Ascending aorta (tissue), 2 donors: ENCODE data around the gene ABL1. TPM values are rescaled to one million over a fixed set of nuclear protein-coding genes. Genes with fewer than 3 reads are reported as not detected.

ENCODE experiments used
- DNase-seq, 2 donors: peaks; one replicate each; pipeline ENCODE4 v3.0.0-alpha.2; 2019; ENCODE audit warnings: low spot score in 2 of 2
- H3K27ac ChIP-seq, 2 donors: fragments of 200-600 bp; sonication (generic); one replicate each; pipeline ENCODE4 v1.5.1; 2016 to 2017; ENCODE audit warnings: mild to moderate bottlenecking in 1 of 2
- H3K27me3 ChIP-seq: fragments of 200-600 bp; sonication (generic); one replicate; pipeline ENCODE4 v1.5.1; 2017
- H3K36me3 ChIP-seq, 2 donors: fragments of 200-600 bp; sonication (generic); one replicate each; pipeline ENCODE4 v1.5.1; 2016
- H3K4me1 ChIP-seq, 2 donors: fragments of 200-600 bp; sonication (generic); one replicate each; pipeline ENCODE4 v1.5.1; 2016 to 2017; ENCODE audit warnings: mild to moderate bottlenecking in 1 of 2
- H3K4me3 ChIP-seq, 2 donors: fragments of 200-600 bp; sonication (generic); one replicate each; pipeline ENCODE4 v1.5.1; 2016 to 2017; ENCODE audit warnings: mild to moderate bottlenecking in 1 of 2
- H3K9me3 ChIP-seq, 2 donors: fragments of 200-600 bp; sonication (generic); one replicate each; pipeline ENCODE4 v1.5.1; 2016
- intact Hi-C: fragments of 100-400 bp; cut with DNase I; formaldehyde crosslinking; loops from one replicate; pipeline ENCODE4 v1.15.1; 2023
- total RNA-seq: library from RNA; depleted of rRNA; stranded (reverse); fragments of >200 nt; gene quantifications from one replicate; pipeline ENCODE4 v1.1.0, GENCODE V29; 2016
- TF ChIP-seq, protein P1 (sequence below), 3 experiments: fragments of 200-600 bp in 2 of 3; fragments of 450-650 bp in 1 of 3; sonication (generic) in 2 of 3; IDR thresholded peaks; one replicate each; pipeline ENCODE4 v1.5.1; 2016 to 2019; ENCODE audit warnings: antibody characterized with exemption in 3 of 3, mild to moderate bottlenecking in 1 of 3, moderate library complexity in 1 of 3

Gene ABL1
- total RNA-seq = 99.1 TPM

DNA sequence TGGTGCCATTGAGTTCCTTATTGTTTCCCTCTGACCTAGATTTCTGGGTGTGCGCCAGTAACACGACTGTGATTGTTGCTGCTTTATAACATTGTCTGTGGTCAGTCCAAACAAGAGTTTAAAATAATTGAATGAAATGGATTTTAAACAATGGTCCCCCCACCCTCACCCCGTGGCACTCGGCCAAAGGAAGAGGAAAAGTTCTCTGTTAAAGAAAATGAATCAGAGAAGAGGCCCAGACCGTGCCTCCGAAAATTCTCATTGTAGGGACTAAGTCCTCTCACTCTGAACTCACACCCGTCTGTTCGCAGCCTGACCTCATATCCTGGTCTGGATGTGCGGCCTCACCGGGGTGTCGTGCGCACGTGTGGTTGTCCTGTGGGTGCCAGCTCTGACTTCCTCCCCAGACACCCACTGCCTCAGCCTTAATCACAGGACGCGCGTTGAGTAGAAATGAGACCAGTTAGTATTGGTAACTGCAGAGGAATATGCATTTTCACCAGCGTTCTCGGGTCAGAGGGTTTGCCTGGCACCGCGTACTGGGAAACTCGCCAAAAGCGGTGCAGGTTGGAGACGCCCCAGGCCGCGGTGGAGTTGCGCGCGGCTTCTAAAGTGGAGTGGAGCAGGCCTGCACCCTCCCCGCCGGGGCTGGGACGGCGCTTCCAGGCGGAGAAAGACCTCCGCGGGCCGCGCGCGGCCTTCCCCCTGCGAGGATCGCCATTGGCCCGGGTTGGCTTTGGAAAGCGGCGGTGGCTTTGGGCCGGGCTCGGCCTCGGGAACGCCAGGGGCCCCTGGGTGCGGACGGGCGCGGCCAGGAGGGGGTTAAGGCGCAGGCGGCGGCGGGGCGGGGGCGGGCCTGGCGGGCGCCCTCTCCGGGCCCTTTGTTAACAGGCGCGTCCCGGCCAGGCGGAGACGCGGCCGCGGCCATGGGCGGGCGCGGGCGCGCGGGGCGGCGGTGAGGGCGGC is at the start of gene ABL1:
Gene ABL1 (plus strand): TSS at position 884 of the 966 bp plus-strand sequence. CDS start 193 bp downstream, outside the sequence.
- peak; percentile 62 to 92 for DNase-seq
- TF ChIP-seq, protein P1, sequence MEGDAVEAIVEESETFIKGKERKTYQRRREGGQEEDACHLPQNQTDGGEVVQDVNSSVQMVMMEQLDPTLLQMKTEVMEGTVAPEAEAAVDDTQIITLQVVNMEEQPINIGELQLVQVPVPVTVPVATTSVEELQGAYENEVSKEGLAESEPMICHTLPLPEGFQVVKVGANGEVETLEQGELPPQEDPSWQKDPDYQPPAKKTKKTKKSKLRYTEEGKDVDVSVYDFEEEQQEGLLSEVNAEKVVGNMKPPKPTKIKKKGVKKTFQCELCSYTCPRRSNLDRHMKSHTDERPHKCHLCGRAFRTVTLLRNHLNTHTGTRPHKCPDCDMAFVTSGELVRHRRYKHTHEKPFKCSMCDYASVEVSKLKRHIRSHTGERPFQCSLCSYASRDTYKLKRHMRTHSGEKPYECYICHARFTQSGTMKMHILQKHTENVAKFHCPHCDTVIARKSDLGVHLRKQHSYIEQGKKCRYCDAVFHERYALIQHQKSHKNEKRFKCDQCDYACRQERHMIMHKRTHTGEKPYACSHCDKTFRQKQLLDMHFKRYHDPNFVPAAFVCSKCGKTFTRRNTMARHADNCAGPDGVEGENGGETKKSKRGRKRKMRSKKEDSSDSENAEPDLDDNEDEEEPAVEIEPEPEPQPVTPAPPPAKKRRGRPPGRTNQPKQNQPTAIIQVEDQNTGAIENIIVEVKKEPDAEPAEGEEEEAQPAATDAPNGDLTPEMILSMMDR (IDR thresholded peaks at IDR 0.05) = no peak

DNA sequence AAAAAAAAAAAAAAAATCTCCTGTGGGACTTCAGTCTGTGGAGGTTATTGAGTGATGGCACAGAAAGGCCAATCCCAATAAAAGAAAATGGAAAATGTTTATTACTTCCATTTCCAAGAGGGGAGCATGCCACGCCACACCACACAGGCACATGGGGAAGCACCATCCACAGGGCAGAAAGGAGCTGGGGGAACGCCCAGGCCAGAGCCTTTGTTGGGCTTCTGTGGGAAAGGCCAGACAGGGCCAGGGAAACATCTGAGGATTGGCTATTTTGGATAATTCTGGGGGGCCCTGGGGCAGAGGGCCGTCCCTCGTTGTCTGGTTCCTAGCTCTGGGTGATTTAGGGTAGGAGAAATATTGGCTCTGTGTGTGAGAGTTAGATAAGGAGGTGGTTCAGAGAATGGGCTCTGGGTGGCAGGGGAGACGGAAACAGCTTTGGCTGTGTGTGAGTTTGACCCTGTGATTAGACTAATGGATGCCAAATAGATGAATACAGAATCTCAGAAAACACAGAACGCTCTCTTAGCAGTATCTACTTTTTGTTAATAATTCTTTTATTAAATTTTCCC is 49.0 kb upstream of the ABL1 start:
- intact Hi-C loops = no loop called here

More for the DNA sequence above, at the start of gene ABL1:
- intact Hi-C loops = loop anchor here (1.0 to 2.0 kb wide), 3 partner anchors 13 to 54 kb away; no protein-coding TSS in a partner anchor
- Histone ChIP-seq H3K4me1 (peaks cover 12 to 26% of the 10 kb centered on the region in 2 donors), H3K4me3 (peak within 1 kb of the TSS; percentile 77 to 96), H3K9me3 (no peaks in the 10 kb centered on the region), H3K36me3 (no peaks in the 10 kb centered on the region), H3K27me3 (no peaks in the 10 kb centered on the region), H3K27ac (peak within 1 kb of the TSS; percentile 95 to 98)

DNA sequence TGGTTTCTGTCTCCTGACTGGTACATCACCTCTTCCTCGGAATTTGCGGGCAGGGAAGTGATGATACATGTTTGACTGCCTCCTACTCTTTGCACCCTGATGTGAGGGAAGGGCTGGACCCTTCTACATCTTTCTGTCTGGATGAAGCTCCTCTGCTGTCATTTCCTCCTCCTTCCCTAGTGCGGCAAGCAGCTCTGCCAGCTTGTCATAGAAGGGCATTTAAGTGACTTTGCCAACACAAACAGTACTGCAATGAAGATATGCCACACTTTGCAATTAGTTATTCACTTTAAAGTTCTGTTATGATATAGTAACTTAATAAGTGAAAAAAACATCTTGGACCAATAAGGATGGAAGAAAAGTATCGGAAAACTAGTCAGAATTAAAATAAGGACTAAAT is 48.5 kb upstream of the ABL1 start:
- Histone ChIP-seq H3K27me3 (no peaks in the 10 kb centered on the region), H3K36me3 (no peaks in the 10 kb centered on the region), H3K4me3 (no peak overlapping the region), H3K9me3 (peaks cover 4 to 13% of the 10 kb centered on the region in 2 donors), H3K4me1 (peaks cover 0 to 33% of the 10 kb centered on the region in 2 donors), H3K27ac (peak overlapping the region; percentile 54 to 62)
- intact Hi-C loops = no loop called here
- TF ChIP-seq, protein P1 (IDR thresholded peaks at IDR 0.05) = no peak
- no peak for DNase-seq

More for the DNA sequence above, 49.0 kb upstream of the ABL1 start:
- H3K36me3 ChIP-seq = no peaks in the 10 kb centered on the region
- no peak overlapping the region for H3K4me3 ChIP-seq
- H3K27ac ChIP-seq = peak overlapping the region; percentile 54 to 62
- peaks cover 4 to 13% of the 10 kb centered on the region in 2 donors for H3K9me3 ChIP-seq
- DNase-seq = no peak
- peaks cover 0 to 34% of the 10 kb centered on the region in 2 donors for H3K4me1 ChIP-seq
- TF ChIP-seq, protein P1 (IDR thresholded peaks at IDR 0.05) = no peak
- no peaks in the 10 kb centered on the region for H3K27me3 ChIP-seq

DNA sequence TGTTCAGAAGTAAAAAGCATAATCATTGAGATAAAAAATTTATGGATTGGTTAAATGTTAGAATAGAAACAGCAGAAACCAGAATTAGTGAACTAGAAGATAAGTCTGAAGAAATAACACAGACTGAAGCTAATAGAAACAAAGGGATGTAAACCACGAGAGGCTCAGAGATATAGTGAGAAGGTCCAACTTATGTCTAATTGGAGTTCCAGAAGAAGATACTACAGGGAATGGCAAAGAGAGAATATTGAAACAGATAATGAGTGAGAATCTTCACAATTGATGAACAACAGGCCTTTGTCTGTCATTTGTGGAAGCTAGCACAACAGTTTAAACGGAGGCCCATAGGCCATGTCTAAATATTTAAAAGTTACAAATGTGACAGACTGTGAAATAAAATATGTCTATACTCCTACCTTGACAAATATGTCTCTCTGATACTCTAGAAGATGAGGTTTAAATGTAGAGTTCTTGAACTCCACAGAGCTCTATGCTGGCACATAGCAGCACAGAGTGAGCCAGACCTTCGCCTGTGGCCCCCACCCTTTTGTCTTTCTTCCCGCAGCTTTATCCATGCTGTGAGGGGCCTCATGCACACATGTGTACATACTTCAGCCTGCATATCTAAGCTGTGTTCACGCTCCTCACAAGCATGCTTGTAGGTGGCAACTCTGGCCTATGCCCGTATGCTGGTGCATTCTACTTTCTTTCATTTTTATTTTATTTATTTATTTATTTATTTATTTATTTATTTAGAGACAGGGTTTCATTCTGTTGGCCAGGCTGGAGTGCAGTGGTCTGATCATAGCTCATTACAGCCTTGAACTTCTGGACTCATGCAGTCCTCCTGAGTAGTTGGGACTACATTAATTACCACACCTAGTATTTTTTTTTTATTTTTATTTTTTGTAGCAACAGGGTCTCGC is 45.0 kb upstream of the ABL1 start:
- Histone ChIP-seq H3K9me3 (peaks cover 4 to 13% of the 10 kb centered on the region in 2 donors), H3K4me3 (no peak overlapping the region), H3K27me3 (no peaks in the 10 kb centered on the region), H3K27ac (no peak overlapping the region), H3K4me1 (peaks cover 0 to 19% of the 10 kb centered on the region in 2 donors), H3K36me3 (no peaks in the 10 kb centered on the region)
- intact Hi-C loops = no loop called here
- DNase-seq = no peak
- TF ChIP-seq, protein P1 (IDR thresholded peaks at IDR 0.05) = no peak

DNA sequence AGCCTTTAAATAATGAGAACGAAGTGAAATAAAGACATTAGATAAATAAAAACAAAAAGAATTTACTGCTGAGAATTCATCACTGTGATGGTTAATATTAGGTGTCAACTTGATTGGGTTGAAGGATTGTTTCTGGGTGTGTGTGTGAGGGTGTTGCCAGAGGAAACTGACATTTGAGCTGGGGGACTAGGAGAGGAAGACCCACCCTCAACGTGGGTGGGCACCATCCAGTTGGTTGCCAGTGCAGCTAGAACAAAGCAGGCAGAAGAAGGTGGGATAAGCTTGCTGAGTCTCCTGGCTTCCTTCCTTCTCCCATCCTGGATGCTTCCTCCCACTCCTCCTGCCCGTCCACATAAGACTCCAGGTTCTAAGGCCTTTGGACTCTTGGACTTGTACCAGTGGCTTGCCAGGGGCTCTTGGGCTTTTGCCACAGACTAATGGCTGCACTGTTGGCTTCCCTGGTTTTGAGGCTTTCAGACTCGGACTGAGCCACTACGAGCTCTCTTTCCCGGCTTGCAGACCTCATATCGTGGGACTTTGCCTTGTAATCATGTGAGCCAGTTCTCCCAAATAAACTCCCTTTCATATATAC is 43.7 kb upstream of the ABL1 start:
- peaks cover 0 to 14% of the 10 kb centered on the region in 2 donors for H3K4me1 ChIP-seq
- TF ChIP-seq, protein P1 (IDR thresholded peaks at IDR 0.05) = no peak
- no peak for DNase-seq
- H3K27ac ChIP-seq = peak overlapping the region in 1 of 2 donors; percentile 48
- no peak overlapping the region for H3K4me3 ChIP-seq
- H3K27me3 ChIP-seq = no peaks in the 10 kb centered on the region
- H3K9me3 ChIP-seq = peaks cover 4 to 13% of the 10 kb centered on the region in 2 donors
- intact Hi-C loops = no loop called here
- H3K36me3 ChIP-seq = no peaks in the 10 kb centered on the region
